Parathyroid adenoma (tissue), 2 donors: Measurements from ENCODE around the gene PTPRM.

ENCODE experiments used
- H2AFZ ChIP-seq: fragments of 300-600 bp; sonication (generic); one replicate; pipeline ENCODE4 v1.7.0; 2017; ENCODE audit warnings: antibody characterized with exemption, mild to moderate bottlenecking
- H3K27ac ChIP-seq: fragments of 300-600 bp; sonication (generic); one replicate; pipeline ENCODE4 v1.7.0; 2017
- H3K27me3 ChIP-seq: fragments of 300-600 bp; sonication (generic); one replicate; pipeline ENCODE4 v1.7.0; 2017; ENCODE audit warnings: low read length; ENCODE audit not compliant: control insufficient read depth, insufficient read depth
- H3K36me3 ChIP-seq: fragments of 300-600 bp; sonication (generic); one replicate; pipeline ENCODE4 v1.7.0; 2017; ENCODE audit warnings: low read length; ENCODE audit not compliant: control insufficient read depth, insufficient read depth
- H3K4me1 ChIP-seq: fragments of 300-600 bp; sonication (generic); one replicate; pipeline ENCODE4 v1.7.0; 2017; ENCODE audit warnings: control low read depth
- H3K4me2 ChIP-seq: fragments of 300-600 bp; sonication (generic); one replicate; pipeline ENCODE4 v1.7.0; 2017; ENCODE audit warnings: low read length
- H3K4me3 ChIP-seq: fragments of 300-600 bp; sonication (generic); one replicate; pipeline ENCODE4 v1.7.0; 2017; ENCODE audit warnings: low read depth, low read length
- H3K79me2 ChIP-seq: fragments of 300-600 bp; sonication (generic); one replicate; pipeline ENCODE4 v1.7.0; 2017; ENCODE audit warnings: control low read depth
- H3K9ac ChIP-seq: fragments of 300-600 bp; sonication (generic); one replicate; pipeline ENCODE4 v1.7.0; 2017; ENCODE audit warnings: mild to moderate bottlenecking
- H3K9me3 ChIP-seq: fragments of 300-600 bp; sonication (generic); one replicate; pipeline ENCODE4 v1.7.0; 2017; ENCODE audit warnings: low read length; ENCODE audit not compliant: control insufficient read depth
- CTCF ChIP-seq: fragments of 300-600 bp; sonication (generic); IDR thresholded peaks from one replicate; pipeline ENCODE4 v1.7.0; 2017; ENCODE audit warnings: antibody characterized with exemption, mild to moderate bottlenecking
- donor health status: primary hyperparathyroidism.

The PTPRM gene

GRCh38 chr18:8373486-8373885 lies 806.4 kb downstream of the PTPRM start:
- Histone ChIP-seq H3K27ac (no peak overlapping the region), H3K4me1 (no peaks in the 10 kb centered on the region), H3K9me3 (no peaks in the 10 kb centered on the region), H3K27me3 (no peaks in the 10 kb centered on the region), H3K79me2 (no peaks in the 10 kb centered on the region), H2AFZ (no peak overlapping the region), H3K4me2 (no peak overlapping the region), H3K9ac (no peak overlapping the region), H3K36me3 (no peaks in the 10 kb centered on the region), H3K4me3 (no peak overlapping the region)
- TF ChIP-seq CTCF, result no peak

- H3K9me3 ChIP-seq, result no peaks in the 10 kb centered on the region
- H3K4me3 ChIP-seq, result no peak overlapping the region
- H2AFZ ChIP-seq, result no peak overlapping the region
- H3K27ac ChIP-seq, result no peak overlapping the region
- H3K4me1 ChIP-seq, result no peaks in the 10 kb centered on the region
- no peak for TF ChIP-seq CTCF
- no peaks in the 10 kb centered on the region for H3K79me2 ChIP-seq
- no peaks in the 10 kb centered on the region for H3K36me3 ChIP-seq
- no peaks in the 10 kb centered on the region for H3K27me3 ChIP-seq
- H3K4me2 ChIP-seq, result no peak overlapping the region
- H3K9ac ChIP-seq, result no peak overlapping the region
These were observed 807.6 kb downstream of the PTPRM start for GRCh38 chr18:8374676-8375075.

GRCh38 chr18:8375249-8375648 lies 808.1 kb downstream of the PTPRM start:
- no peaks in the 10 kb centered on the region for H3K9me3 ChIP-seq
- TF ChIP-seq CTCF, result no peak
- H3K4me2 ChIP-seq, result no peak overlapping the region
- H3K27ac ChIP-seq, result no peak overlapping the region
- no peaks in the 10 kb centered on the region for H3K27me3 ChIP-seq
- no peak overlapping the region for H2AFZ ChIP-seq
- H3K79me2 ChIP-seq, result no peaks in the 10 kb centered on the region
- H3K4me1 ChIP-seq, result no peaks in the 10 kb centered on the region
- H3K9ac ChIP-seq, result no peak overlapping the region
- H3K4me3 ChIP-seq, result no peak overlapping the region
- no peaks in the 10 kb centered on the region for H3K36me3 ChIP-seq

- H3K27ac ChIP-seq, result no peak overlapping the region
- H3K4me3 ChIP-seq, result no peak overlapping the region
- H2AFZ ChIP-seq, result no peak overlapping the region
- H3K9me3 ChIP-seq, result no peaks in the 10 kb centered on the region
- no peaks in the 10 kb centered on the region for H3K36me3 ChIP-seq
- H3K27me3 ChIP-seq, result no peaks in the 10 kb centered on the region
- no peak for TF ChIP-seq CTCF
- H3K4me1 ChIP-seq, result no peaks in the 10 kb centered on the region
- H3K79me2 ChIP-seq, result no peaks in the 10 kb centered on the region
- H3K4me2 ChIP-seq, result no peak overlapping the region
- no peak overlapping the region for H3K9ac ChIP-seq
These were observed 809.0 kb downstream of the PTPRM start for GRCh38 chr18:8376113-8376512.

GRCh38 chr18:8379187-8379941 lies 812.2 kb downstream of the PTPRM start:
- Histone ChIP-seq H3K4me3 (no peak overlapping the region), H3K27me3 (no peaks in the 10 kb centered on the region), H3K79me2 (no peaks in the 10 kb centered on the region), H3K9me3 (no peaks in the 10 kb centered on the region), H3K9ac (no peak overlapping the region), H3K4me1 (no peaks in the 10 kb centered on the region), H3K4me2 (no peak overlapping the region), H3K36me3 (no peaks in the 10 kb centered on the region), H2AFZ (no peak overlapping the region), H3K27ac (no peak overlapping the region)
- TF ChIP-seq CTCF, result no peak
